ENCODE data around the gene FUT7. TPM values are rescaled to one million over a fixed set of nuclear protein-coding genes. Genes with fewer than 3 reads are reported as not detected.
"Not testable (repeated sequence)": the region's sequence is repeated elsewhere in the genome, so short reads cannot be mapped to it uniquely, and the experiment has no call there.

Gene FUT7
- total RNA-seq, 1 donor from 2014 or later = not detected

DNA sequence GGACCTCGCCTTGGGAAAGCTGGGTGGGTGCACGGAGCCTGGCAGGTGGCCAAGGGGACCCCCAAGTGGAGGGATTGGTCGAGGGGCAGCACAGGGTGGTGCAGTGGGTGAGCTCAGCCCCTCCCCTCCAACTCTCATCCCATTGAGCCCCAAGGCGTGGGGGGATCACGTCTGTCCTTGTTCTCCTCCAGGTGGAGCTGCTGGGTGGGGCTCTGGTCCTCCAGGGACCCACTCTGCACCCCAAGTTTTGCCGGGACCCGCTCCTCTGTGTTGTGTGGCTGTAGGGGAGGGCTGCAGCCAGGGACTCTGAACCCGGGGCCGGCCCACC is 3.6 kb upstream of the FUT7 start:
- TF ChIP-seq, protein P1, sequence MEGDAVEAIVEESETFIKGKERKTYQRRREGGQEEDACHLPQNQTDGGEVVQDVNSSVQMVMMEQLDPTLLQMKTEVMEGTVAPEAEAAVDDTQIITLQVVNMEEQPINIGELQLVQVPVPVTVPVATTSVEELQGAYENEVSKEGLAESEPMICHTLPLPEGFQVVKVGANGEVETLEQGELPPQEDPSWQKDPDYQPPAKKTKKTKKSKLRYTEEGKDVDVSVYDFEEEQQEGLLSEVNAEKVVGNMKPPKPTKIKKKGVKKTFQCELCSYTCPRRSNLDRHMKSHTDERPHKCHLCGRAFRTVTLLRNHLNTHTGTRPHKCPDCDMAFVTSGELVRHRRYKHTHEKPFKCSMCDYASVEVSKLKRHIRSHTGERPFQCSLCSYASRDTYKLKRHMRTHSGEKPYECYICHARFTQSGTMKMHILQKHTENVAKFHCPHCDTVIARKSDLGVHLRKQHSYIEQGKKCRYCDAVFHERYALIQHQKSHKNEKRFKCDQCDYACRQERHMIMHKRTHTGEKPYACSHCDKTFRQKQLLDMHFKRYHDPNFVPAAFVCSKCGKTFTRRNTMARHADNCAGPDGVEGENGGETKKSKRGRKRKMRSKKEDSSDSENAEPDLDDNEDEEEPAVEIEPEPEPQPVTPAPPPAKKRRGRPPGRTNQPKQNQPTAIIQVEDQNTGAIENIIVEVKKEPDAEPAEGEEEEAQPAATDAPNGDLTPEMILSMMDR (IDR thresholded peaks at IDR 0.05; ENCODE audit: borderline replicate concordance) = no peak
- Histone ChIP-seq H3K4me1 (peaks cover 17% of the 10 kb centered on the region), H3K4me3 (no peak overlapping the region), H3K9me3 (replicated peaks) (no peaks in the 10 kb centered on the region), H3K36me3 (peaks cover 24% of the 10 kb centered on the region), H3K27me3 (ENCODE audit: low read depth) (no peaks in the 10 kb centered on the region), H3K27ac (replicated peaks) (no peak overlapping the region)
- DNase-seq = no peak
- intact Hi-C loops (cut with micrococcal nuclease) = loop anchor here (5.0 kb wide), 1 partner anchor 248 kb away; no protein-coding TSS in a partner anchor

DNA sequence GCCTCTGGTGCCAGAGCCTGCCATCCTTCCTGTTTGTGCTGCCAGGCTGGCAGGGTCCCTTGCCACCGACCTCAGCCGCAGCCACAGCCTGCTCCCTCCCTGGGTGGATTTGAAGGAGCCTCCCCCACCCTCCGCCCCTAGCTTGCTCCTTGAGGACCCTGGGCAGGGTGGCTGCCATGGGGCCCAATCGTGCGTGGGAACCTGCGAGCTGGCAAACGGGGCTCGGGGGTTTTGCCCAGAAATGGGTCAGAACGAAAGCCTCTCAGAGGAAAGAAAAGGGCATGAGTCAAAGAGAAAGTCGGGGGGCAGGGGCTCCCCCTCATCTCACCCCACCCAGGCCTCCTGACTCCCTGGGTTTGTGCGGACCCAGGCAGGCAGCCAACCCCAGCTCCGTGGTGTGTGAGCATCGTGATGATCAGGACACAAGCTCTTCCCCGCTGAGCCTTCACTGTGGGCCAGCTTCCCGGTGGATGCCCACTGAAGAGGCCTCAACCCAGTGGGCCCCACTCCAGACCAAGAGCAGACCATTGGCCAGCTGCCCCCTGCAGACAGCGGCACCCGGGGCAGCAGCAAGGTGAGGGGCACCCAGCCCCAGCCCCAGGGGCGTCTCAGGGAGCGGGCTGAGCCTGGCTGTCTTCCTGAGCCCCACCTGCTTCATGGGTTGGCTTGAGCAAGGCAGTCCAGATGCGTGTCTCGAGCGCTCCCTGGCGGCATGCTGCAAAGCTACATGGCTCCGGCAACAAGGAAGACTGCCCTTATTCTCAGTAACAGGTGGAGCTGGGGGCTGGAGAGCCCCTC is 3.0 kb upstream of the FUT7 start:
- Histone ChIP-seq H3K9me3 (replicated peaks) (no peaks in the 10 kb centered on the region), H3K27ac (replicated peaks) (peak overlapping the region; percentile 36), H3K27me3 (ENCODE audit: low read depth) (no peaks in the 10 kb centered on the region), H3K4me1 (peaks cover 16% of the 10 kb centered on the region), H3K4me3 (peak overlapping the region; percentile 25), H3K36me3 (peaks cover 18% of the 10 kb centered on the region)
- TF ChIP-seq, protein P1 (IDR thresholded peaks at IDR 0.05; ENCODE audit: borderline replicate concordance) = peak; percentile 93
- intact Hi-C loops (cut with micrococcal nuclease) = loop anchor here (5.0 kb wide), 1 partner anchor 248 kb away; no protein-coding TSS in a partner anchor
- peak; percentile 77 for DNase-seq

DNA sequence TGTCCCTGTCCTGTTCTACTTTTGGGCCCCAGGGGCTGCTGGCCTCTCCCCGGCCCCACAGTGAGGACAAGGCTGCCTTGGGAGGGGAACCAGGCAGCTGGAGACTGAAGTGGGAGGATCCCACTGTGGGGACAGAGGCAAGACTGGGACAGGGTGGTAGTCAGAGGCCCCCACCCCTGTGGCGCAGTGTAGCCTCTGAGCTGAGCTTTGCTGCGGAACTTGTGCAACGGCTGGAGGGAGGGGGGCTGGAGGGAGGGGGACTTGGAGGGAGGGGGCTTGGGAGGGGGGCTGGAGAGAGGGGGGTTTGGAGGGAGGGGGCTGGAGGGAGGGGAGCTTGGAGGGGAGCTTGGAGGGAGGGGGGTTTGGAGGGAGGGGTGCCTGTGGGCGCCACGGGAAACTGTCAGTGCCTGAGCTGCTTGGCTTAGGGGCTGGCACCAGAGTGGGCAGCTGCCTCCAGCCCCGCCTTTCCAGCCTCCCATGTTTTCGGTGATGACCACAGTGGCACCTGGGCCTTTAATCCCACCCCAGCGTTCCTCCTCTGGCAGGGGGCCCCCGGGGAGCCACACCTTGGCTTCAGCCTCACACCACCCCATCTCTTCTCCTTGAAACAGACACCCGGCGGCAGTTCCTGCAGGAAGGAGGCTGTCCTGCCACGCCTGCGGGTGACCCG is 2.3 kb upstream of the FUT7 start:
- H3K27ac ChIP-seq (replicated peaks) = no peak overlapping the region
- peaks cover 21% of the 10 kb centered on the region for H3K4me1 ChIP-seq
- no peaks in the 10 kb centered on the region for H3K27me3 ChIP-seq (ENCODE audit: low read depth)
- no peaks in the 10 kb centered on the region for H3K9me3 ChIP-seq (replicated peaks)
- DNase-seq = no peak
- TF ChIP-seq, protein P1 (IDR thresholded peaks at IDR 0.05; ENCODE audit: borderline replicate concordance) = no peak
- intact Hi-C loops (cut with micrococcal nuclease) = no loop called here
- peaks cover 11% of the 10 kb centered on the region for H3K36me3 ChIP-seq
- H3K4me3 ChIP-seq = peak overlapping the region; percentile 39

DNA sequence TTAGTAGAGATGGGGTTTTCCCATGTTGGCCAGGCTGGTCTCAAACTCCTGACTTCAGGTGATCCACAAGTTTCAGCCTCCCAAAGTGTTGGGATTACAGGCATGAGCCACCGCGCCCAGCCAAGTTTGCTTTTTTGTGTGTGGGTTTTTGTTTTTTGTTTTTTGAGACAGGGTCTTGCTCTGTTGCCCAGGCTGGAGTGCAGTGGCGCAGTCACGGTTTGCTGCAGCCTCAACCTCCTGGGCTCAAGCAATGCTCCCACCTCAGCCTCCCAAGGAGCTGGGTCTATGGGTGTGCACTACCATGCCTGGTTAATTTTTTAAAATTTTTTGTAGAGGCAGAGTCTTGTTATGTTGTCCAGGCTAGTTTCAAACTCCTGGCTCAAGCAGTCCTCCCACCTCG is 1.6 kb upstream of the FUT7 start:
- Histone ChIP-seq H3K4me3 (peak overlapping the region; percentile 39), H3K4me1 (peaks cover 28% of the 10 kb centered on the region)
- intact Hi-C loops (cut with micrococcal nuclease); H3K27me3 ChIP-seq (ENCODE audit: low read depth); H3K36me3 ChIP-seq; H3K27ac ChIP-seq (replicated peaks); H3K9me3 ChIP-seq (replicated peaks); DNase-seq: not testable (repeated sequence)

DNA sequence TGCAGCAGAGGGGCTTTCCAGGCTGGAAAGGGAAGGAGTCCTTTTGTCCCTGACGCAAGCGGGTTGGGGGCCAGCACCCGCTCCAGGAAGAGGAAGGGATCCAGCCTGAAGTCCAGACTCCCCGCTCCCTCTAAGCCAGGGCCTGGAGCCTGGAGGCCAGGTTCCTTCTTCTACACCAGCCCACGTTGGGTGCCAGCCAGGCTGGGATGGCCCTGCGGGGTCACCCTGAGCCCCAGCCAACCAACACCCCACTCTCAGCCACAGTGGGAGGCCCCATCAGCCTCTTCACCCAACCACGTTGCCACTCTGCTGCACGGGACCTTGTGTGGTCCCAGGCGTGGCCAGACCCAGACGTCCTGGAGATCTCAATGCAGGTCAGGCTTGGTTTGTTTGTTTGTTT is 970 bp upstream of the FUT7 start:
- intact Hi-C loops (cut with micrococcal nuclease) = no loop called here
- H3K4me1 ChIP-seq = peaks cover 29% of the 10 kb centered on the region
- peak overlapping the region; percentile 48 for H3K27ac ChIP-seq (replicated peaks)
- H3K36me3 ChIP-seq = peaks cover 3% of the 10 kb centered on the region
- peak; percentile 69 for DNase-seq
- H3K4me3 ChIP-seq = peak overlapping the region; percentile 39
- H3K27me3 ChIP-seq (ENCODE audit: low read depth) = no peaks in the 10 kb centered on the region
- TF ChIP-seq, protein P1 (IDR thresholded peaks at IDR 0.05; ENCODE audit: borderline replicate concordance) = no peak
- H3K9me3 ChIP-seq (replicated peaks) = no peaks in the 10 kb centered on the region
